BE2C (cell line): Measurements from ENCODE around the gene COL9A1.
A peak's percentile ranks its signal among the peaks of the same experiment; 100 is the strongest.
"Not testable (repeated sequence)": the region's sequence is repeated elsewhere in the genome, so short reads cannot be mapped to it uniquely, and the experiment has no call there.

Experiments
- DNase-seq: peaks from one replicate; pipeline ENCODE4 v3.0.0-alpha.2; 2020
- H3K27me3 ChIP-seq: fragments of 250-450 bp; sonication (Bioruptor Pico); 2 replicates; pipeline ENCODE4 v1.5.1; 2020; ENCODE audit warnings: mild to moderate bottlenecking
- H3K36me3 ChIP-seq: fragments of 250-450 bp; sonication (Bioruptor Pico); 2 replicates; pipeline ENCODE4 v1.5.1; 2020; ENCODE audit warnings: mild to moderate bottlenecking
- H3K4me1 ChIP-seq: fragments of 250-450 bp; sonication (Bioruptor Pico); 2 replicates; pipeline ENCODE4 v1.5.1; 2020
- H3K4me3 ChIP-seq: 2 replicates; pipeline ENCODE4 v1.5.1; 2011; ENCODE audit warnings: low read depth, low read length
- H3K9me3 ChIP-seq: fragments of 250-450 bp; sonication (Bioruptor Pico); 2 replicates; pipeline ENCODE4 v1.5.1; 2020
- TF ChIP-seq, protein P1 (sequence below): IDR thresholded peaks from 2 replicates; pipeline ENCODE4 v1.5.1; 2012; ENCODE audit warnings: mild to moderate bottlenecking, low read depth, low read length

The COL9A1 gene

GRCh38 chr6:70312165-70312745, 9.4 kb upstream of the COL9A1 start:
- Histone ChIP-seq H3K36me3 (no peaks in the 10 kb centered on the region), H3K27me3 (peaks cover 24% of the 10 kb centered on the region)
- no peak for DNase-seq

GRCh38 chr6:70310063-70310694, 7.3 kb upstream of the COL9A1 start:
- TF ChIP-seq, protein P1, sequence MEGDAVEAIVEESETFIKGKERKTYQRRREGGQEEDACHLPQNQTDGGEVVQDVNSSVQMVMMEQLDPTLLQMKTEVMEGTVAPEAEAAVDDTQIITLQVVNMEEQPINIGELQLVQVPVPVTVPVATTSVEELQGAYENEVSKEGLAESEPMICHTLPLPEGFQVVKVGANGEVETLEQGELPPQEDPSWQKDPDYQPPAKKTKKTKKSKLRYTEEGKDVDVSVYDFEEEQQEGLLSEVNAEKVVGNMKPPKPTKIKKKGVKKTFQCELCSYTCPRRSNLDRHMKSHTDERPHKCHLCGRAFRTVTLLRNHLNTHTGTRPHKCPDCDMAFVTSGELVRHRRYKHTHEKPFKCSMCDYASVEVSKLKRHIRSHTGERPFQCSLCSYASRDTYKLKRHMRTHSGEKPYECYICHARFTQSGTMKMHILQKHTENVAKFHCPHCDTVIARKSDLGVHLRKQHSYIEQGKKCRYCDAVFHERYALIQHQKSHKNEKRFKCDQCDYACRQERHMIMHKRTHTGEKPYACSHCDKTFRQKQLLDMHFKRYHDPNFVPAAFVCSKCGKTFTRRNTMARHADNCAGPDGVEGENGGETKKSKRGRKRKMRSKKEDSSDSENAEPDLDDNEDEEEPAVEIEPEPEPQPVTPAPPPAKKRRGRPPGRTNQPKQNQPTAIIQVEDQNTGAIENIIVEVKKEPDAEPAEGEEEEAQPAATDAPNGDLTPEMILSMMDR: peak; percentile 64
- H3K4me1 ChIP-seq: no peaks in the 10 kb centered on the region
- H3K36me3 ChIP-seq: no peaks in the 10 kb centered on the region
- peaks cover 26% of the 10 kb centered on the region for H3K27me3 ChIP-seq
- H3K4me3 ChIP-seq: no peak overlapping the region
- peak; percentile 5 for DNase-seq
- no peaks in the 10 kb centered on the region for H3K9me3 ChIP-seq

More at GRCh38 chr6:70312165-70312745, 9.4 kb upstream of the COL9A1 start:
- Histone ChIP-seq H3K4me1 (no peaks in the 10 kb centered on the region), H3K9me3 (no peaks in the 10 kb centered on the region), H3K4me3 (no peak overlapping the region)
- TF ChIP-seq, protein P1: no peak

DNA sequence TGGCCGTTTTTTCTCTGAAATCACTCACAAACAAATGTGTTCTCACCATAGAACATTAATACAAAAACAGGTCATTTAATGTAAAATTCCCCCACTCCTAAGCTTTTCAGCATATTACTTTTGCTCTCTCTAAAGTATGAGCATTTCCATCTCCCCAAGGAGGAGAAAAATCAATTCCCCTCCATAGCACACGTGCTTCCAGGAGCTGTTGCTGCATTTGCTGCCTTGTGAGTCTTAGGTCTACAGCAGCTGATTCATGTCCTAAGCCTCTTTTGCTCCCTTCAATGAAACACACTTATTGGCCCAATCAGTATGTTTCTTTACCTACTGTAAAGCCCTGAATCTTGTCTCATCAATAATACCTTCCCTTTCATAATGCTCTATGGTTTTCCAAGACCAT, 6.4 kb upstream of the COL9A1 start:
- Histone ChIP-seq H3K9me3 (no peaks in the 10 kb centered on the region), H3K27me3 (peaks cover 30% of the 10 kb centered on the region), H3K4me3 (no peak overlapping the region), H3K36me3 (no peaks in the 10 kb centered on the region), H3K4me1 (no peaks in the 10 kb centered on the region)
- TF ChIP-seq, protein P1: no peak
- no peak for DNase-seq

DNA sequence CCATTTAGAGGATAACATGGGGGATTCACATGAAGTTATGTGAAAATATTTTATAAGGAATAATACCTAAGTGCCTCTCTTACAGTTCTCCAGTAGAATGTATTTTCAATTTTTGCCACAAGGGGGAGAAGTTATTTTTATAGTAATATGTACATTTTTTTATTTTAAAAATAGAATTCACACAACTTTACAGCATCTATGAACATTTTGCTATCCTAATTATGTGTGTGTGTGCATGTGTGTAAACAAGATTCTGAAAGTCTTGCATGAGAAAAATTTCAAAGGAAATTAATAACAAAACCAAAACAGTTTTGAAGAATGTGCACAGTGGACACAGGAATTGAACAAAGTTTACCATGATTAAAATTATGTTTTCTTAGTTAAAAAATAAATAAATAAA, 5.3 kb upstream of the COL9A1 start:
- H3K9me3 ChIP-seq, H3K36me3 ChIP-seq, DNase-seq, H3K4me3 ChIP-seq, H3K4me1 ChIP-seq: not testable (repeated sequence)
- H3K27me3 ChIP-seq: peaks cover 29% of the 10 kb centered on the region
- TF ChIP-seq, protein P1: 0 out of 2 replicates have a peak, but pooled peaks have one; percentile 2

DNA sequence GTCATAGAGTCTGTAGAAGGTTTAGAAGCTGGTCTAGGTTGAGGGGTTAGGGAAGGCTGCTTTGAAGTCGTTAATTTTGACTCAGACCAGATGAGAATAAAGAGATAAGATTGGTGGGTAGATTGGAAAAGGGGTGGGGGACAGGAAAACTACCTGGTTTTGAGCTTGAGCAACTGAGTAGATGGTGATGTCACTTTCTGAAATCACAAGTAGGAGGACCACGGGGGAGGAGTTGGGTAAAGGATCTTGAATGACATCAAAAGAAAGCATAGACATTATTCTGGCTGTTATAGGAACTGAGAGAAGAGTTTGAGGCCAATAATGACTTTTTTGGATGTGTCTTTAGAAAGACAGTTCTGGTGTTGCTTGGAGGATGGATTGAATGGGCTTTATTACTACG, 4.1 kb upstream of the COL9A1 start:
- peaks cover 27% of the 10 kb centered on the region for H3K27me3 ChIP-seq
- no peaks in the 10 kb centered on the region for H3K4me1 ChIP-seq
- H3K9me3 ChIP-seq: no peaks in the 10 kb centered on the region
- TF ChIP-seq, protein P1: no peak
- DNase-seq: no peak
- no peaks in the 10 kb centered on the region for H3K36me3 ChIP-seq
- no peak overlapping the region for H3K4me3 ChIP-seq

GRCh38 chr6:70304616-70305015, 1.7 kb upstream of the COL9A1 start:
- no peak overlapping the region for H3K4me3 ChIP-seq
- no peaks in the 10 kb centered on the region for H3K4me1 ChIP-seq
- no peaks in the 10 kb centered on the region for H3K36me3 ChIP-seq
- no peak for DNase-seq
- H3K9me3 ChIP-seq: no peaks in the 10 kb centered on the region
- peaks cover 28% of the 10 kb centered on the region for H3K27me3 ChIP-seq
- TF ChIP-seq, protein P1: no peak
